Prostate gland (tissue), 2 donors: ENCODE measurements around the gene BANK1. TPM values are rescaled to one million over a fixed set of nuclear protein-coding genes. Genes with fewer than 3 reads are reported as not detected.

ENCODE experiments used
- DNase-seq: peaks from one replicate; pipeline ENCODE4 v3.0.0-alpha.2; 2019; ENCODE audit warnings: low spot score
- H3K27ac ChIP-seq, 2 donors: fragments of 200-600 bp; sonication (generic); 2 replicates each; pipeline ENCODE4 v1.5.1; 2017 to 2019
- H3K27me3 ChIP-seq: fragments of 200-600 bp; sonication (generic); replicated peaks from 2 replicates; pipeline ENCODE4 v1.5.1; 2019; ENCODE audit not compliant: insufficient read depth
- H3K36me3 ChIP-seq, 2 donors: fragments of 200-600 bp; sonication (generic); 1 replicate in 1 of 2; 2 replicates in 1 of 2; pipeline versions ENCODE4 v1.5.1 to v1.8.1; 2017 to 2019
- H3K4me1 ChIP-seq: fragments of 200-600 bp; sonication (generic); replicated peaks from 2 replicates; pipeline ENCODE4 v1.5.1; 2019
- H3K4me3 ChIP-seq, 2 donors: fragments of 200-600 bp; sonication (generic); 2 replicates each; pipeline ENCODE4 v1.5.1; 2017 to 2019
- H3K9me3 ChIP-seq: fragments of 200-600 bp; sonication (generic); 2 replicates; pipeline ENCODE4 v1.5.1; 2017
- CTCF ChIP-seq, 4 experiments: fragments of 200-600 bp in 2 of 4; fragments of 450-650 bp in 2 of 4; sonication (generic) in 2 of 4; IDR thresholded peaks; 1 replicate in 3 of 4; 2 replicates in 1 of 4; pipeline ENCODE4 v1.5.1; 2016 to 2019; ENCODE audit warnings: antibody characterized with exemption in 4 of 4, mild to moderate bottlenecking in 2 of 4, moderate library complexity in 2 of 4
- POLR2A ChIP-seq: fragments of 450-650 bp; IDR thresholded peaks from one replicate; pipeline ENCODE4 v1.6.1; 2016; ENCODE audit warnings: antibody characterized with exemption, mild to moderate bottlenecking
- POLR2AphosphoS5 ChIP-seq: sonication (generic); formaldehyde crosslinking; IDR thresholded peaks from one replicate; pipeline ENCODE4 v1.6.1; 2017; ENCODE audit warnings: antibody characterized with exemption
- WGBS: methylation state at CpG from one replicate; pipeline ENCODE4 v1.1.5; 2018; 5-methylcytosine and 5-hydroxymethylcytosine counted together
- intact Hi-C: fragments of 100-400 bp; cut with DNase I; formaldehyde crosslinking; loops from one replicate; pipeline ENCODE4 v1.14.2; 2022
- total RNA-seq, 2 donors: library from RNA; depleted of rRNA; stranded (reverse); fragments of >200 nt; gene quantifications; one replicate each; pipeline ENCODE4 v1.1.0, GENCODE V29; 2016

BANK1 gene
- total RNA-seq, 2 donors from 2014 or later: 3.3 to 10.3 TPM

DNA sequence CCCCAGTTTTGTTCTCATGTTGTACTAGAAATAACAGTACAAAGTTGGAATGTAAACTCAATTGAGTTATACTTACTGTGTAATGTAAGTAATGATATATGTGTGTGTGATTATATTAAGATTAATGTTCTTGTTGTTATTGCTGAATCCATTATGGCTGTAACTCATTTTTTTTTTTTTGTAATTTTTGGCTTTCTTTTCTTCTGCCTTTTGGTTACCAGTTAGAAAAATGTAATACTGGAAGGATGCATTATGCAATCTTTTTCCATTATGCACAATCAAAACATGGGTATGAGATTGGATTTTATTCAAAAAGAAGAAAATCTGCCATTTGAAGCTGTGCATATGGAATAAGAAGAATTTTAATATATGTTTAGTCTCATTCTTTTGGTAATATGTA, 34.0 kb downstream of the BANK1 start:
- intact Hi-C loops: no loop called here
- H3K9me3 ChIP-seq: no peaks in the 10 kb centered on the region
- TF ChIP-seq CTCF (IDR thresholded peaks at IDR 0.05) (no peak), POLR2A (no peak), POLR2AphosphoS5 (no peak)
- no peak overlapping the region for H3K4me3 ChIP-seq
- H3K36me3 ChIP-seq: no peaks in the 10 kb centered on the region
- no peaks in the 10 kb centered on the region for H3K27me3 ChIP-seq
- DNase-seq: no peak
- no peak overlapping the region for H3K27ac ChIP-seq
- no peaks in the 10 kb centered on the region for H3K4me1 ChIP-seq

- Histone ChIP-seq H3K4me3 (no peak overlapping the region), H3K9me3 (no peaks in the 10 kb centered on the region), H3K27ac (no peak overlapping the region), H3K27me3 (no peaks in the 10 kb centered on the region), H3K4me1 (no peaks in the 10 kb centered on the region), H3K36me3 (no peaks in the 10 kb centered on the region)
- intact Hi-C loops: no loop called here
- WGBS: 90% methylated on average over 2 of the region's 2 CpGs
- DNase-seq: no peak
- TF ChIP-seq POLR2AphosphoS5 (no peak), POLR2A (no peak), CTCF (IDR thresholded peaks at IDR 0.05) (no peak)
Observed at GRCh38 chr4:101825953-101826352, 35.4 kb downstream of the BANK1 start.

DNA sequence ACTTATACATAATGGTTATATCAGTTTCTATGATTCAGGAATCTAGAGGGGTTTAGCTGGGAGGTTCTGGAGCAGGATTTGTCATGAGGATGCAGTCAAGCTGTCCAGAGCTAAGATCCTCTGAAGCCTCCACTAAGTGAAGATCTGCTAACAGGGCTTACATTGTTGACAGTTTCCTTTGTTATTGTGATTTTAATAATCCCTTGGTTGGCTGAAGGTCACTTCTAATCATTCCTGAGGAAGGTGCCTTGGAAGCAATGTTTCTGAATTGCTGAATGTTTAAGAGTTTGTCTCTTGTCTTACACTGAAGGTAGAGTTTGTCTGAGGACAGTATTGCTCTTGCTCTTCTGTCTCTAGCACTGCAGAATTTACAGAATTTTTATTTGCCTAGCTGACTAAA, 41.3 kb downstream of the BANK1 start:
- Histone ChIP-seq H3K36me3 (no peaks in the 10 kb centered on the region), H3K27ac (no peak overlapping the region), H3K4me3 (no peak overlapping the region), H3K4me1 (no peaks in the 10 kb centered on the region), H3K9me3 (no peaks in the 10 kb centered on the region), H3K27me3 (no peaks in the 10 kb centered on the region)
- intact Hi-C loops: no loop called here
- TF ChIP-seq POLR2A (no peak), CTCF (IDR thresholded peaks at IDR 0.05) (no peak), POLR2AphosphoS5 (no peak)
- no peak for DNase-seq

DNA sequence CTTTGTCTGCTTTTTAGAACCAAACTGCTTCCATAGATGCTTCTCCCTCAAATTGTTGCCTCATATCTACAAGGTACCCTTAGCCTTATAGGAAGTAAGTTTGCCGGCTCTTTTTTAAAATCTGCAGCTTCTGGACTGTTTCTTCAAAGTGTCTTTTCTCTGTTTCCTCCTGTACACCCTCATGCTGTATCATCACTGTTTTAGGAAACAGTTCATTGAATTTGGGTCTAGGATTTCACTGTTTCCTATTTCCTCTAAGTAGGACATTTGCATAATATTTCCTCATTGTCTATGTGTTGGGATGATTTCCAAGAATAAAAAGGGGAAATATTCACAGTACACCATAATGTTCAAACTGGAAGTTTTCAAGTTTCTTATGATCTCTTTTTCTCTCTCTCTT, 43.0 kb downstream of the BANK1 start:
- WGBS: 87% methylated on average over 1 of the region's 1 CpG
- intact Hi-C loops: no loop called here
- H3K36me3 ChIP-seq: no peaks in the 10 kb centered on the region
- H3K27ac ChIP-seq: no peak overlapping the region
- H3K9me3 ChIP-seq: no peaks in the 10 kb centered on the region
- TF ChIP-seq POLR2AphosphoS5: no peak
- H3K4me1 ChIP-seq: no peaks in the 10 kb centered on the region
- H3K27me3 ChIP-seq: no peaks in the 10 kb centered on the region
- no peak for DNase-seq
- no peak overlapping the region for H3K4me3 ChIP-seq

DNA sequence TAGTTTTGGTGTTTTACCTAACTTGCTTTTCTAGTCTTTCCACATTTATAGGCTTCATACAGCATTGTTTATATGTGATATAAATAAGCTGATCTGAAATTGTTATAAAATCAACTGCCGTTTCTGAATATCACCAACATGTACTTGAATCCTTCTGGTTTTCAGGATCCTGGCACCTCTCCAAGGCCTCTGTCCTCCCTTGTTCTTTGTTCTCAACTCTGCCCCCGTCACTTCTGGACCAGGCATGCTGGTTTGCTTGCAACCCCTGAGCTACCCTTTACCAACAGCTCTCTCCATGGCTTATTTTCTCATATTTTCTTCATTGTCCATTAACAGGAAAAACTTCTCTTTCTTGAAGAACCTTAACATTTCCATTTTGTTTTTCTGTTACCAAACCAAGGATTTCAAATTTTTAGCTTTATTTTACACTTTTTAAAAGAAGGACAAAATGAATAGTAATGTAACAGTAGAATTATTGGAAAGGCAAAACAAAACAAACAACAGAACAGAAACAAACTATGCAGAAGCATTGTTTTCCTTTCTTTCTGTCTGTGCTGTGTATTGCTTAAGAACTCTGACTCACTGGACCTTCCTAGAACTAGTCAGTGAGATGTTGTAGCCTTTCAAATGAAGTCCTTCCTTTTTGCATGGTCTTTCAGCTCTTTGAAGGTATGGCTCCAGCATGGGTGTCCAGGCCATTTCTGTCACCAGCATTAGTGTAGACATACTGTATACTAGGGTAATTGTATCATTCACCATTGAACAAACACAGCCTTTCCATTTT, 44.8 kb downstream of the BANK1 start:
- intact Hi-C loops: no loop called here
- Histone ChIP-seq H3K36me3 (no peaks in the 10 kb centered on the region), H3K4me3 (no peak overlapping the region), H3K9me3 (no peaks in the 10 kb centered on the region), H3K27me3 (no peaks in the 10 kb centered on the region), H3K27ac (peak overlapping the region in 1 of 2 donors; percentile 36), H3K4me1 (no peaks in the 10 kb centered on the region)
- WGBS: 12% methylated on average over 2 of the region's 2 CpGs
- peak; percentile 14 for DNase-seq
- TF ChIP-seq CTCF (IDR thresholded peaks at IDR 0.05) (no peak), POLR2AphosphoS5 (no peak), POLR2A (no peak)
